ENCODE data around the gene ARHGEF4. TPM values are rescaled to one million over a fixed set of nuclear protein-coding genes. Genes with fewer than 3 reads are reported as not detected.

Gene ARHGEF4
- polyA plus RNA-seq, 12 donors = 4.9 to 36.1 (median 8.5) TPM; not detected in 1

DNA sequence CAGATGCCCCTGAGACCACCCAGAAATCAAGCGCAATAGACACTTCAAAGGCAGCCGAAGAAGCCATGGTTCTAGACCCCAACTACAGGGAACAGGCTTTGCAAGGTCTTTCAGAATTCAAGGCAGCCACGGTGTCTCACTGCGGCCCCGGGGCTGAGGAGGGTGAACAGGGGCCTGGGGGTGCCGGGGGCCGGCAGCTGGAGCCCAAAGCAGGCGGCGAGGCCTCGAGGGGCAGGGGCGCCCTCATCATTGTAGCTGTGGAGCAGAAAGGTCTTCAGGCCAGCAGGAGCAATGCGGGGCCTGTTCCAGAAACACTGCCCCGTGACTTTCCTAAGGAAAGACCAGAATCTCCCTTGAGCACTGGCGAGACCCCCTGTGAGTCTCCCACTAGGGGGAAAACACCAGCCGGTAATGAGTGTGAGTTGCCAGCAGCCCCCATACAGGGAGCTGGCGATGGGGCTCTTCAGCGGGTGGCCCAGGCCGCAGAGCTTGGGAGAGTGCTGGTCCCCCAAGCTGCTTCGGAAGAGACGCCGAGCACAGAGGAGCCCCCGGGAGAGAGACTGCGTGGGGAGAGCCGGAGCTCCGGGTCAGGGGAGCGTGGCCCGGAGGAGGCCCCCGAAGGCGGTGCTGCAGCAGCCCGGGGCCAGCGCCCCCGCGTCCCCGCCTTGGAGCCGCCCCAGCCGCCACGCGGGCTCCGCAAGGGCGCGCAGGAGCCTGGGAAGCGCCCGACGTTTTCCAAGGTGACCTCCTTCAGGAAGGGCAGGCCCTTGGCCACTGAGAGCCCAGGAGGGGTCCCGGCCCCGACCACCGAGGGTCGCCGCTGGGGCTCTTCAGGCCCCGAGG, 79.1 kb downstream of the ARHGEF4 start:
- DNase-seq = no peak

DNA sequence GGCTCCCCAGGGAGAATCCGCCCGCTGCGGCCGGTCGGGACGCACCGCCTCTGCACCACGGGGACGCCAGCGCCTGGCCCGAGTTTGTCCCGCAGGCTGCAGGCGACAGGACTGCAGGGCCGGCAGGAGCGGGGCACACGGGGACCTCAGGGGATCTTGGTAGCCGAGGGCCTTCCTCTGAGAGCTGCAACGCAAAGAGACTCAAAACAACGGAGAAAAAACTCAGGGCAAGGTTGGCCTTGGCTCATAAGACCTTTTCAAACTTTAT, 79.7 kb downstream of the ARHGEF4 start:
- DNase-seq = no peak

- DNase-seq = no peak
Measured at GRCh38 chr2:130917006-130917688, 80.4 kb downstream of the ARHGEF4 start.

DNA sequence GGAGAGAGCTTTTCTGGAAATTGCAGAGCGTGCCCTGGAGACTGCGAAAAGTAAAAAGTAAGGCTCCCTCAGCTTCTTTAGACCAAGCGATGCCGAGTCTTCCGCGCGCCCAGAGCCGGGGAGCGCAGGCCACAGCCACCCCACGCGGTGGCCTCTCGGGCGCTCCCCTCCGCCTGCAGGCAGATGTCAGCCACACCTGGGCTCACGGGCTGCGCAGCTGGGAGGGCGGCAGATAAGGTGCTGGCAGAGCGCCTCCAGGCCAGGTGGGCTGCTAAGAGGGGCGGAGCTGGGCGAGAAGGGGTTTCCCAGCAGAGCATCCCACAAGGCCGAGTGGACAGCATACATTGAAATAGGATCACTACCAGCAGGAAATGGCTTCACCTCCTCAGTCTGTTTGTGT, 81.7 kb downstream of the ARHGEF4 start:
- no peak for DNase-seq

- DNase-seq = peak; percentile 43
Measured at GRCh38 chr2:130920415-130921163, 83.9 kb downstream of the ARHGEF4 start.

DNA sequence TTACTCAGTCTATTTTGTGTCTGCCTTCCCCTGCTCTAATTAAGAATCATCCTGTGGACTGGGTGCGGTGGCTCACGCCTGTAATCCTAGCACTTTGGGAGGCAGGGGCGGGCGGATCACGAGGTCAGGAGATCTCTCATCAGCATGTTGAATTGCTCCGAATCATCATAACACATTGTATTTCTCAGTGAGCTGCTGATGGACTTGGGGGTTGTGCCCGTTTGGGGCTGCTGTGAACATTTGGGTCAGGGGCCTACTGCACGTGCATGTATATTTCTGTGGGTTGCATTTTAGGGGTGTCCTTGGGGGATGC, 84.4 kb downstream of the ARHGEF4 start:
- DNase-seq = no peak

DNA sequence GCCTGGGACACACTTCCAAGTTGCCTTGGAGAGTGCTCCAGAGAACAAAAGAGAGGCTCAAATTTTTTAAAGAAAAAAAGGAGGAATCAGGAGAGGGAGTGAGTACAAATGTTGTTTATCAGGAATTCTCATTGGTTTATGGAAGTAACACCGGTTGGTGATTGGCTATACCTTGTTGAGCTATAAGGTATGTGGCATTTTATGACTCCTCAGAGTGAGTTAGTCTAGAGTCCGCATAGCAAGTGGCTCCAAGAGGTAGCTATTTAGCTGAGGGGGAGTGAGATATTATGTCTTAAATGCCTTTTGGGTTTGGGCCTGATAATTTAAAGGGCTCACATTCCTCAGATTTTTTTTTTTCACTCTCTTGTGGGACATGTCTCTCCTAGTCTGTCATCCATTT, 85.7 kb downstream of the ARHGEF4 start:
- DNase-seq = no peak

GRCh38 chr2:130928385-130928784, 91.7 kb downstream of the ARHGEF4 start:
- no peak for DNase-seq

- DNase-seq = no peak
Measured at GRCh38 chr2:130930740-130931659, 94.3 kb downstream of the ARHGEF4 start.

DNA sequence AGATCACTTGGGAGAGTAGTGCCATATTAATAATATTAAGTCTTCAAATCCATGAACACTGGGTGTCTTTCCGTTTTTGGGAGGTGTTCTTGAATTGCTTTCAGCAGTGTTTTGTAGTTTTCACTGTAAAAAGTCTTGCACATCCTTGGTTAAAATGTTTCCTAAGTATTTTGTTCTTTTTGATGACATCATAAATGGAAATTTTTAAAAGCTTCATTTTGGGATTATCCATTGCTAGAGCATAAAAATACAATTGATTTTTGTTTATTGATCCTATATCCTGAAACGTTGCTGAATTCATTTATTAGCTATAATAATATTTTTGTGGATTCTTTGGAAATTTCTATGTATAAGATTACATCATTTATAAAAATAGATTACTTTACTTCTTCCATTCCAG, 96.8 kb downstream of the ARHGEF4 start:
- DNase-seq = no peak

- DNase-seq = no peak
Measured at GRCh38 chr2:130936451-130936850, 99.7 kb downstream of the ARHGEF4 start.

DNA sequence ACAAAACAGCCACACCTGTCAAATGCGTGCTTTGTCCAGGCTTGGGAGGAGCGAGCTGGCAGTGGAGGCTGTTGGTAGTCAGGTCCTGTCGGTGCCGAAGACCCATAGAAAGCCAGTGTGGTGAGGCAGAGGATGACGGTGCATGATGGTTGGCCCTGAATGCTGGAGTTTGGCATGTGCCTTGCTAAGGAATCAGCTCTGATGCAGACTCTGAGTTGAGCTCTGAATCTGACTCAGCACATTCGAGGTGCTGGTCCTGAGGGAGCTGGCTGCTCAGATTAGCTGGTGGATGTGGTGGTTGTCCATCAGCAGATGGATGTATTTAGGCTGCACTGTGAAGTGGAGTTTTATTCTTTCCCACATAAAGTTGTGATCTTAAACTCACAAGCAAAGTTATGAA, 111.3 kb downstream of the ARHGEF4 start:
- no peak for DNase-seq

DNA sequence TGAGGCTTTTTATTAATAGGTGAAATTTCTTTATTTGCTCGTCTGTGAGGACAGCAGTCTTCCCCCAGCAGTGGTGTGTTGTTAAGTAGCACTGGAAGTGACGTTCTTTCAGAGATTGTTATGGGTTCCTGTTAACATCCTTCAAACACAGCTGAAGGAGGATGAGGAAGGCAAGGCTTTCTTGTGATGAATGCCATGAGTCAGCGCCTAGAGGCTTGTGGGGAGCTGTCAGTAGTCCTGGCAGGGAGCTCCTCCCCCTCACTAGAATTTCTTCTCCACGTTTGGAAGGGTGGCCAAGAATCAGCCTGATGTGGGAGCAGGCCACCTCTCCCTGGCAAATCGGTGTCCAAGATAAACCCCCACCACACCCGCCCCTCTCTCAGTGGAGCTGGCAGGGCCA, 113.2 kb downstream of the ARHGEF4 start:
- DNase-seq = no peak

GRCh38 chr2:130951018-130951417, 114.3 kb downstream of the ARHGEF4 start:
- DNase-seq = no peak

DNA sequence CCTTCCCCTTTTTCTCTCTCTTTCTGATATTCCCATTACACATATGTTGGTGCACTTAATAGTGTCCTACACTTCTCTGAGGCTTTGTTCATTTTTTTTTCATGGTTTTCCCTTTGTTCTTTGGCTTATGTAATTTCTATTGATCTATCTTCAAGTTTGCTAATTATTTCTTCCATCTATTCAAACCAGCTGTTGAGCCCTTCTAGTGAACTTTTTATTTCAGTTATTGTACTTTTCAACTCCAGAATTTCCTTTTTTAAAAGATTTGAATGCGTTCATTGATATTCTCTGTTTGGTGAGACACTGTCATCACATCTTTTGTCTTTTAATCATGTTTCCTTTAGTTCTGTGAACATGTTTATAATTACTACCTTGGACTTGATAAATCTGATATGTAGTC, 118.2 kb downstream of the ARHGEF4 start:
- DNase-seq = no peak

DNA sequence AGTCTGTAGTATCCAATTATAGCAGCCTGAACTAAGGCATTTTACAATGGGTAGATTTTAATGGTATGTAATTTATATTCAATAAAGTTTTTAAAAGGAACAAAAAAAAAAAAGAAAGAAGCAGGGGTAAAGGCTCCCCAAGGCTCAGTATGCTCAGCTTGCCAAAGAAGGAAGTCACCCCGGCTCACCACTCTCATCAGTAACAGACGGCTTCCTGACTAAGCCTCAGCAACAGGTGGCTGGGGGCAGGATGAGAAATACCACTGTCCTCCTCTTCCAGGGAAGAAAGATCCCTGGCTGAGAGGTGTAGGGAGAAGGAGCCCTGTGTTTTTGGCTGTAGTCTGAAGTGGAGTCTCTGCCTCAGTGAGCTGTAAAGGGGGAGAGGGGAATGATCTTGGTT, 121.2 kb downstream of the ARHGEF4 start:
- no peak for DNase-seq

DNA sequence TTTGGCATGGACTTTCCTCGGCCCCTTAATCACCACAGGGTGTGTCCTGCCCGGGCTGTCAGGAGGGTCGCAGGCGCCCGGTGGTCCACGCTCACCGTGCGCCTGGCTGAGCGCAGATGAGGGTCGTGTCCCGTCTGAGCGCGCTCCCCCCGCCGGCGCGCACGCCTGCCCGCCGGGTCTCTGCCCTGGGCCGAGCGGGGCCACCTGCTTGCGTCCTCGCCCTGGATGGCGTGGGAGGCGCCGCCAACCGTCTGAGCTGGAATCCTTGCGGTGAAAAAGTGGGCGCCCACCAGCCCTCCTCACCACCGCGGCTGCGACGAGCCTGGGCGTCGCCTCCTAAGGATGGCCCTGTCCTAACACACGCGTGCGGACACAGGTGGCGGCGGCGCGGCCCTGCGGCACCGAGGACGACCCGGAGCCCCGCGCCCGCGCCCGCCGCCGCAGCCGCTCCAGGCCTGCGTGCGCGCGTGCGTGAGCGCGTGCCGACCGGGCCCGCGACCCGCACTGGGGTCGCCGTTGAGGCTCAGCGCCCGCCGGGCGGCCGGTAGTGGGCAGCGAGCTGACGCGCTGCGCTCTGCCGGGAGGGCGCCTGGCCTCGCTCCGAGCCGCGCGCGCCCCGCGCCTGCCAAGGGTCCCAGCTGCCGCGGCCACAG, 126.6 kb downstream of the ARHGEF4 start:
- DNase-seq = no peak

- DNase-seq = no peak
Measured at GRCh38 chr2:130963849-130964793, 127.4 kb downstream of the ARHGEF4 start.

DNA sequence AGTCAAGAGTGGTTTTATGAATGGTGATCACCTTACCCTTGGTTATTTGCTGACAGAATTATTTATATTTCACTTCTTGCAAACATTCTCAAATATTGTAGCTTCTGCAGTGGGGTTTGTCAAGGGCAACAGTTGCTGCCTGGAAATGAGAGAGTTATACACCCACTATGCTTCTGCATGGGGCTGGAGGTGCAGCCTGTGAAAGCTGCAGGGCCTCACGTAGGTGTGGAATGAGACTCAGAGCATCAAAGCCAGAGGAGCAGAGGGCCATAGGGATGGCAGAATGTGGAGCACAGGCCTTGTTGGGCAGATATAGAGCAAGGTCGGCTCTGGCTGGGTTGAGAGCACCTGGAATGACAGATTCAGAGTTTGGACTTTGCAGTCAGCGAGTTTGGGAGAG, 128.2 kb downstream of the ARHGEF4 start:
- no peak for DNase-seq

DNA sequence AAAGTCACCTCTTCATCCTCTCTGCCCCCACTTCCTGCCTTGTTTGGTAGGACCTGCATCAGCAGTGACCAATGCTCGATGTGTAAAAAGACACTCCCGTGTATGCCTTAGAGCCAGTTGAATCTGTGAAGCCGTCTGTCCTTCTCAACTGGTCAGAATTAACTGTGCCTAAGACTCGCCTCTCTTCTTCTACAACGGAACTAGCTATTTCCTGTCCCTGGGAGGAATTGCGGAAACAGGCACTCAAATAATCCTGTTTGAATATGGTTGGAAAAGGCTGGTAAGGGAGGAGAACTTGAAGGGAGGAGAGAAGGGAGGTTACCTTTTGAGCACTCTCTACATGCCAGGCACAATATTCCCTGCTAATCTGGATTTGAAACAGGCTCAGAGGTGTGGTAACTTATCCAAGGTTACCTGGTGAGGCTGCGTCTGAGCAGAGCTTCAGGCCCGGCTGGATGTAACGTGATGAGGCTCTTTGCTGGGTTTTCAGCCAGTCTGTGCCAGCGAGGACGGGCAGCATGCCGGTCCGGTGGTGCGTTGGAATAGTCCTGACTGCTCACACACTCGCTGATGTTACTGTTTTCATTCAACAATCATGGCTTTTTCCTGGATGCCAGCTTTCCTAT, 129.5 kb downstream of the ARHGEF4 start:
- no peak for DNase-seq
